ENCODE data around the gene STPG2. TPM values are rescaled to one million over a fixed set of nuclear protein-coding genes. Genes with fewer than 3 reads are reported as not detected.
"Not testable (repeated sequence)": the region's sequence is repeated elsewhere in the genome, so short reads cannot be mapped to it uniquely, and the experiment has no call there.

Gene STPG2
- total RNA-seq, 1 donor from 2014 or later, result not detected

DNA sequence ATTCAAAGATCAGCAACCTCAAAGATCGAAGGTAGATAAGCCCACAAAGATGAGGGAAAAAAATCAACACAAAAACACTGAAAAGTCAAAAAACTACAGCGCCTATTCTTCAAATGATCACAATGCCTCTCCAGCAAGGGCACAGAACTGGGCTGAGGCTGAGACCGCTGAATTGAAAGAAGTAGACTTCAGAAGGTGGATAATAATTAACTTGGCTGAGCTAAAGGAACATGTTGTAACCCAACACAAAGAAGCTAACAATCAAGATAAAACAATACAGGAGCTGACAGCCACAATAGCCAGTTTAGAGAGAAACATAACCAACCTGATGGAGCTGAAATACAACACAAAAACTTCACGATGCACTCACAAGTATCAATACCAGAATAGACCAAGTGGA lies 231.1 kb downstream of the STPG2 start:
- Histone ChIP-seq H3K4me3 (ENCODE audit: low read depth, low read length) (no peak overlapping the region), H3K27me3 (ENCODE audit: control insufficient read depth, insufficient read depth, low read length) (no peaks in the 10 kb centered on the region), H3K36me3 (ENCODE audit: control insufficient read depth, insufficient read depth, low read length) (no peaks in the 10 kb centered on the region)
- FAIRE-seq, result no peak
- TF ChIP-seq, protein P1, sequence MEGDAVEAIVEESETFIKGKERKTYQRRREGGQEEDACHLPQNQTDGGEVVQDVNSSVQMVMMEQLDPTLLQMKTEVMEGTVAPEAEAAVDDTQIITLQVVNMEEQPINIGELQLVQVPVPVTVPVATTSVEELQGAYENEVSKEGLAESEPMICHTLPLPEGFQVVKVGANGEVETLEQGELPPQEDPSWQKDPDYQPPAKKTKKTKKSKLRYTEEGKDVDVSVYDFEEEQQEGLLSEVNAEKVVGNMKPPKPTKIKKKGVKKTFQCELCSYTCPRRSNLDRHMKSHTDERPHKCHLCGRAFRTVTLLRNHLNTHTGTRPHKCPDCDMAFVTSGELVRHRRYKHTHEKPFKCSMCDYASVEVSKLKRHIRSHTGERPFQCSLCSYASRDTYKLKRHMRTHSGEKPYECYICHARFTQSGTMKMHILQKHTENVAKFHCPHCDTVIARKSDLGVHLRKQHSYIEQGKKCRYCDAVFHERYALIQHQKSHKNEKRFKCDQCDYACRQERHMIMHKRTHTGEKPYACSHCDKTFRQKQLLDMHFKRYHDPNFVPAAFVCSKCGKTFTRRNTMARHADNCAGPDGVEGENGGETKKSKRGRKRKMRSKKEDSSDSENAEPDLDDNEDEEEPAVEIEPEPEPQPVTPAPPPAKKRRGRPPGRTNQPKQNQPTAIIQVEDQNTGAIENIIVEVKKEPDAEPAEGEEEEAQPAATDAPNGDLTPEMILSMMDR (IDR thresholded peaks at IDR 0.05; ENCODE audit: insufficient read depth, low read length, severe bottlenecking), result no peak
- no peak for DNase-seq (ENCODE audit: low read depth)

DNA sequence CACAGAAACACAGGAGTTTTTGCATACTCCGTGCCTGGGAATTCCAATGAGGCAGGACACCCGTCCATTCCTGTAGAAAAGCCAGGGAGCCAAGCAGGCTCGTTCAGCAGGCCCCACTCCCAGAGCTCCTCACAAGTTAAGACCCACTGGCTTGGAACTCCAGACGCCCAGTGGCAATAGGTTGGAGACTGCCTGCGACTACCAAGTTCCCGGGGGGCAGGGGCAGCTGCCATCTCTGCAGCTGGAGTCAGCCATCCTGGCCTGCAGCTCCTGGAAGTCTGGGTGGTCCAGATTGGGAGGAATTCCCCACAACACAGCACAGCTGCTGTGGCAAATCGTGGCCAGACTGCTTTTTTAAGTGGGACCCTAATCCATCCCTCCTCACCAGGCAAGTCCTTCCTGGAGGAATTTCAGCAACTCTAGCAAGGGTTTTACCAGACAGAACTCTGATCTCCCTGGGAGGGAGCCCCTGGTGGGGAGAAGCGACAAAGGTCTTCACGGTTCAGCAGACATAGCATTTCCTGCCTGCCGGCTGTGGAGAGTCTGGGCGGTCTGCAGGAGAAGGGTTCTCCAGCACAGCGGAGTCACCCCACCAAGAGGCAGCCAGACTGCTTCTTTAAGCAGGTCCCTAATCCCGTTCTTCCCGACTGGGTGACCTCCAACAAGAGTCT lies 231.9 kb downstream of the STPG2 start:
- no peak overlapping the region for H3K4me3 ChIP-seq (ENCODE audit: low read depth, low read length)
- FAIRE-seq (no peak), DNase-seq (ENCODE audit: low read depth) (no peak)
- H3K36me3 ChIP-seq (ENCODE audit: control insufficient read depth, insufficient read depth, low read length), result no peaks in the 10 kb centered on the region
- TF ChIP-seq, protein P1 (IDR thresholded peaks at IDR 0.05; ENCODE audit: insufficient read depth, low read length, severe bottlenecking), result no peak
- no peaks in the 10 kb centered on the region for H3K27me3 ChIP-seq (ENCODE audit: control insufficient read depth, insufficient read depth, low read length)

DNA sequence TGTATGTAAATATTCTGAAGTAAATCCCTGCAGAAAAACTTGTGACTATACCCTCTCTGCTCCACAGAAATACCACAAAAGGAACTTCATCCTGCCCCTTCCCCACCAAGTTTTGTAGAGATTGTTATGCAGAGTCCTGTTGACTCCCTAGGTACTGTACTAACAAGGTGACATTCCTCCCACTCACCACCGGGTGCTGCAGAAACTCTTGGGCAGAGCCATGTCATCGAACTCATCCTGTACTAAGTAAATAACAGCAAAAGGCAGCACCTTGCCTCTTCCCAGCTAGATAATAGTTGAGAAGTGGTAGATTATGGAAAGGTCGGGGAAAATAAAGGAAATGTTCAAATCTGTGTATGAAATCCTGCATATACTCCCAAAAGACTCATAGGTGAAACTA lies 233.3 kb downstream of the STPG2 start:
- Histone ChIP-seq H3K4me3 (ENCODE audit: low read depth, low read length) (no peak overlapping the region), H3K36me3 (ENCODE audit: control insufficient read depth, insufficient read depth, low read length) (no peaks in the 10 kb centered on the region), H3K27me3 (ENCODE audit: control insufficient read depth, insufficient read depth, low read length) (no peaks in the 10 kb centered on the region)
- DNase-seq (ENCODE audit: low read depth), result peak; percentile 3
- FAIRE-seq, result no peak
- TF ChIP-seq, protein P1 (IDR thresholded peaks at IDR 0.05; ENCODE audit: insufficient read depth, low read length, severe bottlenecking), result no peak

DNA sequence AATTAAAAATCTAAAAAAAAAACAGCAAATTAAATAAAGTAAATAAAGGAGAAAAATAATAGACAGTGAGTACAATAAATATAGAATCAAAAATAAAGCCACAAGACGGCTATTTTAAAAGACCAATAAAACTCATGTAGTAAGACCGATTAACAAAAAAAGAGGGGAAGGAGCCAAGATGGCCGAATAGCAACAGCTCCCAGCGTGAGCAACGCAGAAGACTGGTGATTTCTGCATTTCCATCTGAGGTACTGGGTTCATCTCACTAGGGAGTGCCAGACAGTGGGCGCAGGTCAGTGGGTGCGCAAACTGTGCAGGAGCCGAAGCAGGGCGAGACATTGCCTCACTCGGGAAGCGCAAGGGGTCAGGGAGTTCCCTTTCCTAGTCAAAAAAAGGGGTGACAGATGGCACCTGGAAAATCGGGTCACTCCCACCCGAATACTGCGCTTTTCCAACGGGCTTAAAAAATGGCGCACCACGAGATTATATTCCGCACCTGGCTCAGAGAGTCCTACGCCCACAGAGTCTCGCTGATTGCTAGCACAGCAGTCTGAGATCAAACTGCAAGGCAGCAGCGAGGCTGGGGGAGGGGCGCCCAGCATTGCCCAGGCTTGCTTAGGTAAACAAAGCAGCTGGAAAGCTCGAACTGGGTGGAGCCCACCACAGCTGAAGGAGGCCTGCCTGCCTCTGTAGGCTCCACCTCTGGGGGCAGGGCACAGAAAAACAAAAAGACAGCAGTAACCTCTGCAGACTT lies 239.7 kb downstream of the STPG2 start:
- DNase-seq (ENCODE audit: low read depth); FAIRE-seq: not testable (repeated sequence)

DNA sequence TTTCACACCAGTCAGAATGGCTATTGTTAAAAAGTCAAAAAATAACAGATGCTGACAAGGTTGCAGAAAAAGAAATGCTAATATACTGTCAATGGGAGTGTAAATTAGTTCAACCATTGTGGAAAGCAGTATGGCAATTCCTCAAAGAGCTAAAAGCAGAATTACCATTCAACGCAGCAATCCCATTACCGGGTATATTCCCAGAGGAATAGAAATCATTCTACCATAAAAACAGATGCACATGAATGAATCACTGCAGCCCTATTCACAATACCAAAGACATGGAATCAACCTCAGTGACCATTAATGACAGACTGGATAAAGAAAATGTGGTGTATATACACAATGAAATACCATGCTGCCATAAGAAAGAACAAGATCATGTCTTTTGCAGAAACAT lies 243.0 kb downstream of the STPG2 start:
- Histone ChIP-seq H3K27me3 (ENCODE audit: control insufficient read depth, insufficient read depth, low read length) (no peaks in the 10 kb centered on the region), H3K36me3 (ENCODE audit: control insufficient read depth, insufficient read depth, low read length) (no peaks in the 10 kb centered on the region), H3K4me3 (ENCODE audit: low read depth, low read length) (no peak overlapping the region)
- TF ChIP-seq, protein P1 (IDR thresholded peaks at IDR 0.05; ENCODE audit: insufficient read depth, low read length, severe bottlenecking), result no peak
- DNase-seq (ENCODE audit: low read depth) (no peak), FAIRE-seq (no peak)

More for the DNA sequence above, 239.7 kb downstream of the STPG2 start:
- H3K36me3 ChIP-seq (ENCODE audit: control insufficient read depth, insufficient read depth, low read length); H3K4me3 ChIP-seq (ENCODE audit: low read depth, low read length); H3K27me3 ChIP-seq (ENCODE audit: control insufficient read depth, insufficient read depth, low read length): not testable (repeated sequence)

DNA sequence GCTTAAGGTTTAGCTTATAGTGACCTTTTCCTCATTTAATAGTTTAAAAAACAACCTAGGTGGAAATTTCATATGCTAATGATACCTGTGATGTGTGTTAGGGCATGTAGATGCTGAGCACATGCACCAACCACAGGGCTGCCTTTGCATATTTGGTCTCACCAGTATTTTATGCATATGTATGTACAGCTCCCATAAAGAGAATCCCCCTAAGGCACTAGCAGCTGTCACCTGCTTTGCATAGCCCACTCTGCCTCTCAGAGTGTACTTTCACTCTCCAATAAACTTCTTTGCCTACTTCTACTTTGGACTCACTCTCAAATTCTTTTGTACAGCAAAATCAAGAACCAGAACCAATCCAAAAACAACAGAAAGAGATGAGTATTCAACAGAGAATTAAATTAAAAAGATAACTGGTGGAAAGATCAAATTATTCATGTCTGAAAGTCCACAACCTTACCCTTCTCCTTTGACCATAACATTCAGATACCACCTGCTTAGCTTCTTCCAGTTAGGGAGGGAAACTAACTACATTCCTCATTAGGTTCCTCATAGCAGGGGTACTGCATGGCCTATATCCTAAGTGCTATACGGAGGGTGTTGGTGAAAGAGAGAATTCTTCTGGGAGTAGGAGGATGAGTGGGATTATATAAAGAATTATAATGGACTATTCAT lies 250.5 kb downstream of the STPG2 start:
- no peak overlapping the region for H3K4me3 ChIP-seq (ENCODE audit: low read depth, low read length)
- TF ChIP-seq, protein P1 (IDR thresholded peaks at IDR 0.05; ENCODE audit: insufficient read depth, low read length, severe bottlenecking), result no peak
- H3K36me3 ChIP-seq (ENCODE audit: control insufficient read depth, insufficient read depth, low read length), result no peaks in the 10 kb centered on the region
- FAIRE-seq (no peak), DNase-seq (ENCODE audit: low read depth) (no peak)
- no peaks in the 10 kb centered on the region for H3K27me3 ChIP-seq (ENCODE audit: control insufficient read depth, insufficient read depth, low read length)
